Caco-2 (cell line): Measurements from ENCODE around the gene PACS2. TPM values are rescaled to one million over a fixed set of nuclear protein-coding genes. Genes with fewer than 3 reads are reported as not detected.

Source experiments
- BruUV-seq: library from RNA; stranded (reverse); fragments of 400-500 nt; replicated peaks from 2 replicates; lab custom pipeline; 2021; lab: Mats Ljungman, UMichigan
- CTCF ChIA-PET: fragments of 300-600 bp; sonication (Branson Sonifier 250); formaldehyde crosslinking; loops from one replicate; lab custom pipeline; 2022; ENCODE audit warnings: antibody characterized with exemption; lab: Charles Lee
- POLR2A ChIA-PET: fragments of 300-600 bp; sonication (Branson Sonifier 250); formaldehyde crosslinking; loops from one replicate; lab custom pipeline; 2022; ENCODE audit warnings: antibody characterized with exemption; lab: Charles Lee
- DNase-seq, 2 experiments: peaks; one replicate each; pipeline versions ENCODE4 v3.0.0 to v3.0.0-alpha.2; 2020 to 2022
- H3K27me3 ChIP-seq: replicated peaks from 2 replicates; pipeline ENCODE4 v1.6.0; 2011; ENCODE audit warnings: low read length; ENCODE audit not compliant: control insufficient read depth, insufficient read depth
- H3K36me3 ChIP-seq: 2 replicates; pipeline ENCODE4 v1.5.1; 2011; ENCODE audit warnings: low read length; ENCODE audit not compliant: control insufficient read depth, insufficient read depth
- H3K4me1 ChIP-seq: fragments of 250-450 bp; sonication (Bioruptor Pico); 2 replicates; pipeline ENCODE4 v1.5.1; 2020; ENCODE audit warnings: mild to moderate bottlenecking
- H3K4me3 ChIP-seq: 2 replicates; pipeline ENCODE4 v1.5.1; 2011; ENCODE audit warnings: low read depth, mild to moderate bottlenecking, control low read depth, low read length
- H3K9me3 ChIP-seq: fragments of 250-450 bp; sonication (Bioruptor Pico); 2 replicates; pipeline ENCODE4 v1.5.1; 2020; ENCODE audit warnings: mild to moderate bottlenecking, moderate library complexity
- H3K27ac Mint-ChIP-seq: one replicate; pipeline ENCODE4 v1.8.0; 2022; ENCODE audit warnings: mixed read lengths; ENCODE audit not compliant: unreplicated experiment
- H3K27me3 Mint-ChIP-seq: one replicate; pipeline ENCODE4 v1.8.0; 2022; ENCODE audit warnings: mixed read lengths; ENCODE audit not compliant: insufficient read depth, unreplicated experiment
- H3K36me3 Mint-ChIP-seq: one replicate; pipeline ENCODE4 v1.8.0; 2022; ENCODE audit warnings: mild to moderate bottlenecking, mixed read lengths; ENCODE audit not compliant: insufficient read depth, unreplicated experiment
- H3K4me1 Mint-ChIP-seq: one replicate; pipeline ENCODE4 v1.8.0; 2022; ENCODE audit warnings: low read depth, mixed read lengths; ENCODE audit not compliant: unreplicated experiment
- H3K4me3 Mint-ChIP-seq: one replicate; pipeline ENCODE4 v1.8.0; 2022; ENCODE audit warnings: mild to moderate bottlenecking, moderate library complexity, mixed read lengths; ENCODE audit not compliant: unreplicated experiment
- H3K9me3 Mint-ChIP-seq: one replicate; pipeline ENCODE4 v1.8.0; 2022; ENCODE audit warnings: mixed read lengths; ENCODE audit not compliant: unreplicated experiment
- CTCF ChIP-seq, 2 experiments: fragments of 200-600 bp in 1 of 2; IDR thresholded peaks; 1 replicate in 1 of 2; 2 replicates in 1 of 2; pipeline versions ENCODE4 v1.5.1 to v1.8.0; 2011 to 2022; ENCODE audit warnings: antibody characterized with exemption in 1 of 2, control low read depth in 1 of 2, inconsistent platforms in 1 of 2, low read depth in 1 of 2, low read length in 1 of 2, mild to moderate bottlenecking in 1 of 2, moderate library complexity in 1 of 2; ENCODE audit not compliant: insufficient read depth in 1 of 2, severe bottlenecking in 1 of 2, unreplicated experiment in 1 of 2
- intact Hi-C: fragments of 100-400 bp; cut with micrococcal nuclease; formaldehyde crosslinking; loops from one replicate; pipeline ENCODE4 v1.10.0; 2022; ENCODE audit not compliant: unreplicated experiment
- total RNA-seq: library from RNA; stranded (reverse); gene quantifications from 2 replicates; pipeline ENCODE4 v1.2.3, GENCODE V29; 2022

Gene PACS2
- total RNA-seq, 1 experiment from 2014 or later: 58.1 TPM

- Mint-ChIP-seq H3K4me3 (no peak overlapping the region), H3K36me3 (peaks cover 28% of the 10 kb centered on the region), H3K9me3 (no peaks in the 10 kb centered on the region), H3K27me3 (no peaks in the 10 kb centered on the region), H3K4me1 (no peaks in the 10 kb centered on the region), H3K27ac (no peak overlapping the region)
- H3K4me1 ChIP-seq: no peaks in the 10 kb centered on the region
- intact Hi-C loops: no loop called here
- DNase-seq: no peak
- no peak for TF ChIP-seq CTCF (IDR thresholded peaks at IDR 0.05; ENCODE audit: insufficient read depth in 1 of 2, low read depth in 1 of 2, low read length in 1 of 2, severe bottlenecking in 1 of 2, unreplicated experiment in 1 of 2)
- ChIA-PET POLR2A (no interaction called here), CTCF (no interaction called here)
- BruUV-seq: no TSS peak
- no peaks in the 10 kb centered on the region; the same call in 1 of the 2 replicates for H3K36me3 ChIP-seq
- no peak overlapping the region for H3K4me3 ChIP-seq
- no peaks in the 10 kb centered on the region for H3K9me3 ChIP-seq
- no peaks in the 10 kb centered on the region for H3K27me3 ChIP-seq
Observed at GRCh38 chr14:105444859-105445258, 130.3 kb downstream of the PACS2 start.

GRCh38 chr14:105445290-105445689, 130.7 kb downstream of the PACS2 start:
- ChIA-PET POLR2A (no interaction called here), CTCF (no interaction called here)
- Histone ChIP-seq H3K27me3 (no peaks in the 10 kb centered on the region), H3K4me1 (no peaks in the 10 kb centered on the region), H3K9me3 (no peaks in the 10 kb centered on the region), H3K36me3 (no peaks in the 10 kb centered on the region; the same call in none of the 2 replicates), H3K4me3 (no peak overlapping the region)
- DNase-seq: no peak
- no peak for TF ChIP-seq CTCF (IDR thresholded peaks at IDR 0.05; ENCODE audit: insufficient read depth in 1 of 2, low read depth in 1 of 2, low read length in 1 of 2, severe bottlenecking in 1 of 2, unreplicated experiment in 1 of 2)
- BruUV-seq: no TSS peak
- intact Hi-C loops: no loop called here
- no peaks in the 10 kb centered on the region for H3K27me3 Mint-ChIP-seq
- H3K27ac Mint-ChIP-seq: no peak overlapping the region
- H3K4me1 Mint-ChIP-seq: no peaks in the 10 kb centered on the region
- H3K36me3 Mint-ChIP-seq: peaks cover 26% of the 10 kb centered on the region
- H3K9me3 Mint-ChIP-seq: no peaks in the 10 kb centered on the region
- no peak overlapping the region for H3K4me3 Mint-ChIP-seq

DNA sequence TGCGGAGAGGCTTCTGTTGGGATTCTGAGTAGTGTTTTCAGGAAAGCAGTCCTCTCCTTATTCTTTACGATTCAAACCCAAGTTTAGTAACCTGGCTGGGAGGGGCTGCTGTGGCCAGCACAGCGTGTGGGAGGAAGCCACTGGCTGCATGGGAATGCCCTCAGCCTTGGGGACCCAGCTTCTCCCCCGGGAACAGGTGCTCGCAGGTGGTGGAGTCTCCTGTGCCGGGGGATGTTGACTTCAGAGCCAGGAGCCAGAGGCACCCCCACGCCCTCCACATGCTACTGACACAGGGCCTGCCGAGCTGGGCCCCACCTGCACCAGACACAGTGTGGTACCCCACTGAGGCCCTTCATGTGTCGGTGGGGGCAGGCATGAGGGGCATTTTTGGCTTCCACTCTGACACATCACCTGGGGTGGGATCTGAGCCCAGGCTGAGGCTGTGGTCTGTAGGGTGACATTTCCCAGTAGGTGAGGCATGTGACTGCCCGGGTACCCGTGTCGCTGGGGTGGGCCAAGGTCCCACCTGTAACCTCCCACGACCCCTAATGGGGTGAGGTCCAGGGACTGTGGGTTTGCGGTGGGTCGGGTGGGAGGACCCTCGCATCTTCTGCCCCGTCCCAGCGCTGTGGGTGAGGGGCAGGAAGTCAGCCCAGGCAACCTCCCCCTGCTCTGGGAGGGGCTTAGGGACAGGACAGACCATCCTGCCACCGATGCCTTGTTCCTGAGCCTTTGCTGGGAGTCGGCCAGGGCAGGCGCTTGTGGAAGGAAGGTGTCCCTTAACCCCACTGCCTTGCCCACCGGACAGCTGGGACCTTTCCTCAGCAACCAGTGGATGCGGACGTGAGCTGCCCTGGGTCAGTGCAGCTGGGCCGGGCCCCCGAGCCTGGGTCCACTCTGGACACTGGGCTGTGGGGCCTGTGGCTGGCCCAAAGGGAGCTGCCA, 131.6 kb downstream of the PACS2 start:
- Histone ChIP-seq H3K36me3 (peaks cover 1% of the 10 kb centered on the region), H3K4me3 (no peak overlapping the region), H3K27me3 (no peaks in the 10 kb centered on the region), H3K9me3 (no peaks in the 10 kb centered on the region), H3K4me1 (no peaks in the 10 kb centered on the region)
- Mint-ChIP-seq H3K36me3 (peaks cover 26% of the 10 kb centered on the region), H3K27ac (no peak overlapping the region), H3K27me3 (no peaks in the 10 kb centered on the region), H3K9me3 (no peaks in the 10 kb centered on the region), H3K4me1 (no peaks in the 10 kb centered on the region), H3K4me3 (no peak overlapping the region)
- intact Hi-C loops: no loop called here
- ChIA-PET POLR2A (no interaction called here), CTCF (no interaction called here)
- BruUV-seq: no TSS peak
- no peak for DNase-seq
- TF ChIP-seq CTCF (IDR thresholded peaks at IDR 0.05; ENCODE audit: insufficient read depth in 1 of 2, low read depth in 1 of 2, low read length in 1 of 2, severe bottlenecking in 1 of 2, unreplicated experiment in 1 of 2): no peak
